ENCODE results near the gene BPGM.

Gene BPGM

GRCh38 chr7:134646425-134647305, at the start of gene BPGM:
BPGM (plus strand) TSS chr7:134646853; CDS start chr7:134661508, 14,655 bp downstream.
- peak; percentile 96 for DNase-seq

DNA sequence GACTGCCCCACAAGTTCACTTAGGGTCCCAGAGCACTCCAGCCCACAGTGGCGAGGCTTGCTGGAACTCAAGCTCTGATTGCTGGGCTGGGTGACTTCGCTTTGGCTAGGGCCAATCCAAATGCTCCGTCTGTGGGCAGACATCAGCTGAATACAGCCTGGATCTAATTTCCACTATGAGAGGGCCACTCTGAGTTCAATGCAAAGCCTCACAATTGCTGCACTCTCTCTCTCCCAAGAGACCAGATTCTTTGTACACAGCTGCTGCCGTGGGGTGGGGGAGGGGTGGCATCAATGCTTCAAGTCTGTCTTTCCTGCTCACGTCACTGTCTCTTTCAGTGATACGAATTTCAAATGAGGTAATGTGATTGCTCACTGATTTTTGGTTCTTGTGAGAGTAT, 47.3 kb upstream of the BPGM start:
- DNase-seq: no peak

DNA sequence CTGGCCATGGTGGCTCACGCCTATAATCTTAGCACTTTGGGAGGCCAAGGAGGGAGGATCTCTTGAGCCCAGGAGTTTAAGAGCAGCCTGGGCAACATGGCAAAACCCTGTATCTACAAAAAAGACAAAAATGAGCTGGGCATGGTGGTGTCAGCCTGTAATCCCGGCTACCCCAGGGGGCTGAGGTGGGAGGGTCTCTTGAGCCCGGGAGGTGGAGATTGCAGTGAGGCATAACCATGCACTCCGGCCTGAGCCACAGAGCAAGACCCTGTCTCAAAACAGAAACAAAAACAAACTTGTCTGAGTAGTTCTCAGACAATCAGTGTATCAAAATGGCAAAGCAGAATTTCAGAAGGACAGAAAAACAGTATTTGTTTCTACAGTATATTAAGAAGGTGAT, 45.2 kb upstream of the BPGM start:
- DNase-seq: no peak

GRCh38 chr7:134602881-134603451, 43.7 kb upstream of the BPGM start:
- DNase-seq: no peak

- peak; percentile 73 for DNase-seq
Observed at GRCh38 chr7:134605978-134606923, 40.4 kb upstream of the BPGM start.

DNA sequence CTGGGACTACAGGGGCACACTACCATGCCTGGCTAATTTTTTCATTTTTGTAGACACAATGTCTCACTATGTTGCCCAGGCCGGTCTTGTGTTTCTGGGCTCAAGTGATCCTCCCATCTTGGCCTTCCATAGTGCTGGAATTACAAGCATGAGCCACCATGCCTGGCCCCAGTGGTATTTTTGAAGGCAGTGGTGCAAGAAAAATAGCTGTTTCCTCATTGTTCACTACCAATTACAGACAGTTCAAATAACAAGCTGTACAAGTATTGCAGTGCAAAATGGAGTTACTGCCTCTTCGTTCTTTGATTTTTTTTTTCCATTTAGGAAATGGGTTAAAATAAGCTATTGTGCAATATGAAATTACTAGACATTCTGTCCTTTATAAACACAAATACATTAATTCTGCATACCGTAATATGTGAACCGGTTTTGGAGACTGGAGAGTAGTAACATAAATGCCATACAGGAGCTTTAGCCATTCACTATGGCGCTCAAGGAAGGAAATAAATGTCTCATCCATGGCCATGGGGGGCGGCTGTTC, 35.0 kb upstream of the BPGM start:
- no peak for DNase-seq

- DNase-seq: no peak
Observed at GRCh38 chr7:134612197-134612596, 34.5 kb upstream of the BPGM start.

GRCh38 chr7:134613623-134614347, 32.9 kb upstream of the BPGM start:
- peak; percentile 43 for DNase-seq

GRCh38 chr7:134616611-134617010, 30.0 kb upstream of the BPGM start:
- no peak for DNase-seq

DNA sequence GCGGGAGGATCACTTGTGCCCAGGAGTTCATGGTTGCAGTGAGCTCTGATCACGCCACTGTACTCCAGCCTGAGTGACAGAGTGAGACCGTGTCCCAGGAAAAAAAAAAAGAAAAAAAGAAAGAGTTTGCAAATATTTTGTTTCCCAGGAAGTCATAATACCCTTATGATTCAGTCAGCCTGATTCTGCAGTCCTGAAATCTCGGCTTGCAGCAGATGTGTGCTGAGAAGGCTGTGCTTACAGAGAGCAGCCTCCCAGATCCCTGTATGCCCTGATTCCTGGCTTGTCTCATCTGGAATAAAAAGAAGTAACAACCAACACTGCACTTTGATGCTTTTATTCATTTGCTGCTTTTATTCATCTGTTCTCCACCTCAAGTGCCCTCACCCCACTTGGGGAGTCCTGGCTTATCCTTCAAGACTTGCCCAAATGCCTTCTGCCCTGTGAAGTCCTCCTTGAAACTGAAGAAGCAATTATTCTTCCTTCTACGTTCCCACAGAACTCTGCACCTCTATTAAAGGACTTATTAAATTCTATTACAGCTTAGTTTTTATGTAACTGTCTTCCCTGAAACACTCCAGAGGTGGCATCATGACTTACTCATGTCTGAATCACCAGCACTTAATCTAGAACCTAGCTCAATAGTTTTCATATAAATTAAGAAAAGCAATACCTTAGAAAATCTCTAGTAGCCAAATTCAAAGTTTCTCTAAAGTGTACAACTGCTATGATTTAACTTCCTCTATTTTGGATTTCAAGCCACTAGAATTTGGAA, 27.7 kb upstream of the BPGM start:
- DNase-seq: no peak

- DNase-seq: no peak
Observed at GRCh38 chr7:134619627-134620331, 26.9 kb upstream of the BPGM start.

DNA sequence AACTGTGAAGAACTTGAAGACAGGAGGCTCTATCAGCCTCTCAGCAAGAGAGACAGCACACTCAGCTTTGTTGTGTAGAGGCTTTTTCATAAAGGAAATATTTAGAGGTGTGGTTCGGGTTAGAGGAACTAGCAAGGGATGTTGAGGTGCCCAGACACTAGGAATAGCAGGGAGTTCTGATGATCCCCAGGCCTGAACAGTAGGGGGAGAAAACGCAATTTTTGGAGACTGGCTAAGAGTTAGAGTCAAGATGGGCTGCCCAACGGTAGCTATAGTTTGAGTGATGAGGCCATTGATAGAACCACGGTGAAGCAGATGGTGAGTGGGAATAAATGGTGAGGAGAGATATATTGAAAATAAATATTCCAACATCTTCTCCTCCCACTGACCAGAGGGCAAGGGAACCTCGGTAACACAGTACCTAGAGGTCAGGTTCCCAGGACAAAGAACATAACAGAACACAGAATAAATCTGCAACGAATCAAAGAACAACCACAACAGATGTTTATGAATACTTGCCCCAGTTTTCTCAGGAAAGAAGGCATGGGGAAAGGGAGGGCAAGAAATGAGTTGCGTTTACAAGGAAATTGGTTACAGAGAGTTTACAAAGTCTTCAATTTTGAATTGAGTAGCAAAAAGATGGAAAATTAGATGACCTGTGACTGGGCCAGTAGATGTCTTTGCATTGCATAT, 24.2 kb upstream of the BPGM start:
- DNase-seq: no peak

GRCh38 chr7:134623193-134623592, 23.5 kb upstream of the BPGM start:
- no peak for DNase-seq

DNA sequence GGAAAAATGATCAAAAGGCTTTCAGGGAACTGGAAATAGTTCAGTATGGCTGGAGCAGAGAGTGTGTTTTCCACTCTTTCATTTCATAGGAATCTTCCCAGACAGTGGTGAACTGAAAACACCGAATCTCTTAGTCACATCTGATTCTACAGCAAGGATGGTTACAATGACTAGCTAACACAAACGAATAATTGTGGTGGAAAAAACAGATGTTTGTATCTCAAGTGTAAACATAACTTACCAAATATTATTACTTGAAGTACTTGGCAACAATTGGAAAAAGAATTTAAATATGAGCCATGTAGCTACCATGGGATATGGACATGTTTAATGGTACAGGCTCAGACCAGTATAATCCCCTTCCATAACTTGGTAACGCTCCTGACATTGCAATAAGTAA, 21.1 kb upstream of the BPGM start:
- DNase-seq: no peak

DNA sequence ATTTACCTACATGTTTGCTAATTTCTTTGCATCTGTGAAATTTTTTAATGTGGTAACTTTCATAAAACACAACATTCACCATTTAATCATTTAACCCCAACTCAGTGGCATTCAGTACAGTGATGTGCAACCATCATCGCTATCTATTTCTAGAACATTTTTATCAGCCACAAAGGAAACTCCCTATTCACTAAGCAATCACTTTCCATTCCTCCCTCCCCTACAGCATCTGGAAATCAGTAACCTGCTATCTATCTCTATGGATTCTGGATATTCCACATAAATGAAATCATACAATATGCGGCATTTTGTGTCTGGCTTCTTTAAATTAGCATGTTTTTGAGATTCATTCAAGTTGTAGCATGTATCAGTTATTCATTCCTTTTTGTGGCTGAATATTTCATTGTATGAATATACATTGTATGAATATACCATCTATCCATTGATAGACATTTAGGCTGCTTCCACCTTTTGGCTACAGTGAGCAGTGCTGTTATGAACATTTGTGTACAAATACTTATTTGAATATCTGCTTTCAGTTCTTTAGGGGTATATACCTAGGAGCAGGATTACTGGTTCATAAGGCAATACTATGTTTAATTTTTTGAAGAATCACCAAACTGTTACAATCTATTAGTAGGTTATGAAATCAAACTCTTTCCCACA, 19.4 kb upstream of the BPGM start:
- no peak for DNase-seq

DNA sequence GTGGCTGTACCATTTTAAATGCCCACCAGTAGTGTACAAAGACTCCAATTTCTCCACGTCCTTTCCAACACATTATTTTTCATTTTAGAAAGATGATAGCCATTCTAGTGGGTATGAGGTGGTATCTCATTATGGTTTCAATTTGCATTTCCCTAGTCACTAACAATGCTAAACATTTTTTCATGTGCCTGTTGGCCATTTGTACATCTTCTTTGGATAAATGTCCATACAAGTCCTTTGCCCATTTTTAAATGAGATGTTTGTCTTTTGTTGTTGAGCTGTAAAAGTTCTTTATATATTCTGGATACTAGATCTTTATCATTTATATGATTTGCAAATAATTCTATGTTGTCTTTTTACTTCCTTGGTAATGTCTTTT, 18.9 kb upstream of the BPGM start:
- no peak for DNase-seq

- DNase-seq: no peak
Observed at GRCh38 chr7:134629445-134629844, 17.2 kb upstream of the BPGM start.

DNA sequence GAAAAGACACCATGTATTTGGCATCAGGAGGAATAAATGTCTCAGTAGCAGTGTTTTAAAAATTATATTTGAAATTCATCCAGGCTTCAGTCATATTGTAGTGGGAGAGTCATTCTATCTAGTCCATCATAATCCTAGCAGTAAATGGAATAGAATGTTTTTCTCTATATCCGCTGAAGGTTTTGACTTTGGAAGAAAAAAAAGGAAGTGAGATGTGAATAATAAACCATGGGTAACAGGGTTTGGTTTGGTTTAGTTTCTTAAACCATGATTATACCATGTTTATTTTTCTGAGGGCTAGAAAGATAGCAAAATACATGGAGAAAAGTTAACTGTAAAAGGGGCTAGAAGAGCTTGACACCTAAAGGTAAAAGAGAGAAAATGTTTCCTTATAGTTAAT, 16.4 kb upstream of the BPGM start:
- DNase-seq: no peak

DNA sequence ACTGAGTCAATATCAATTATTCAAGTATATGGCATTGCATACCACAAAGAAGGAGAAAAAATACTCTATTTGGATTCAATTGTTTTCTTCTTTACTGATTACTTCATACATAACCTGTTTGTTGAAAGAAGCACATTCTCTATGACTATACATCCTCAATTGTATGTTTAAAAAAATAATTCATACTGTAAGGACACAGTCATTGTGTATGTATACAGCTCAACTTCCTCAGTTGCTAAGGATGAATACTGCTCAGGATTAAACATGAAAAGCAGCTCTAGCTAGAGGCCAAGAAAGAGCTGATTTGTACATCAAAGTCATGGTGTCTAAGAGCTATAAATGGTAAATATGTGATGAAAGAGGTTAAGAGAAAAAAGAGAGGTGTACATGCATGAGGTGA, 15.8 kb upstream of the BPGM start:
- DNase-seq: no peak

GRCh38 chr7:134632052-134632451, 14.6 kb upstream of the BPGM start:
- DNase-seq: no peak
